ENCODE results near the gene PDZD4.

PDZD4 gene

DNA sequence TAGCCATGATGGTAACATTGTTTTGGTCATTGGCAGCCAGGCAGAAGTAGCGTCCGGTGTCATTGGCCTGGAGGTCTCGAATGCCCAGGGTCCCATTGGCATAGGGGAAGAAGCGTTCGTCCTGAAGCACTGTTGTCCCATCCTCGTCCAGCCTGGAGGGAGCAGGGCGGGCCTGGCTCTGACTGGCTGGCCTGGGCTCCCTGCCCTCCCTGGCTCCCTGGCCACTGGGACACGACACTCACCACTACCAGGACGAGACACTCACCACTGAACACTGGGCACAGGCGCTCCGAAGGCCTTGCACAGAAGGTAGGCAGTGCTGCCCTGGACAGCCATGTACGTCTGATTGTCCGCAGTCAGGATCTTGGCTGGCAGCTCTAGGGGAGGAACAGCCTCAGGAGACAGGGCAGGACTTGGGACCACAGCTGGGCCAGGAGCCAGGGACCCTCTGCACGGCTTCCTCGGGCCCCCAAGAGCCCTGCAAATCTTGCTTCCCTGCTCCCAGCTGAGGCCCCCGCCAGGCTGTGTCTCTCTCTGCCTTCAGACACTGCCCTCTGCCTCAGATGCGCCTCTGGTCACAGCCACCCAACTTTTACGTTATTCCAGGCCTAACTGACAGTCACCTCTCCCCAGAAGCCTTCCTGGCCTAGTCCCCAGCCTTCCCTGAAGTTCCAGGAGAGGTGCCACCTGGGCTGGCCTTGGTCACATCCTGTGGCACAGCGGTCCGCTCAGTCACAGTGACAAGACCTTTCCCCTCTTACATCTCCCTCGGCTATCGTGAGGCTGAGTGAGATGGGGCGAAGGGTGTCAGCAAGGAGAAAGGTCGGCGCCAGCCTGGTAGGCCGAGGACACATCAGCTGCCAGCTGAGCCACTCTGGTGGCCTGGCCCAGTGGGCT, 38.5 kb upstream of the PDZD4 start:
- DNase-seq, result no peak

DNA sequence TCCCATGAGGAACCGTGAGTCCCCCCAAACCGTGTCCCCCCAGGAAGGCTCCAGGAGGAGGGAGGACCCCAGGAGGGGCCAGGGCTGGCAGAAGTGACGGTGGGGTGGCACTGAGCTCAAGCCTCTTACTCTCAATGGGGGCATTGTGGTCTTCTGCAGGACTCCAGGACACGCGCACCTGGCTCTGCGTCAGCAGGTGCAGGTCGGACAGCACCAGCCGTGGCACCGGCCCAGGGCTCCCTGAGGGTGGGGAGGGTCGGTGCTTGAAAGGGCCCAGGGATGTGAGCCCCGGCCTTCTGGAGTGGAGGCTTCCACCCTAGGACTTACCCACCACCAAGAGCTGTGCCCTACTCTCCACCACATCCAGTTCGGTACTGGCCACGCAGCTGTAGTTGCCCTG, 37.3 kb upstream of the PDZD4 start:
- no peak for DNase-seq

DNA sequence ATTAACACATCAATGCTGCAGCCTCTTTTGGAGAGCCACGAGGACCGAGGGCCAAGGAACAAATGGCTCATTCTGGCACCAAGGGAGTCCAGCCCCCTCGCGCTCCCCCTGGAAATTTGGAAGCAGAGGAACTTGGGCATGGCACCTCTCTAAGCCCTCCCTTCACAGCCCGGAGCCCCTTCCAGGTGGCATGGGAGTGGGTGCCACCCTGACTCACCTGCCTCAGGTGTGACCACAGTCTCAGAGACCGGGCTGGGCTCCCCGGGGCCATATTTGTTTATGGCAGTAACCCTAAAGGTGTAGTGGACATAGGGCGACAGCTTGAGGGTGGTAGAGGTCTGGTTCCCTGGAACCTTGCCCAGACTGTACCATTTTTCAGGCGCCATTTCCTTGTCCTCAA, 36.8 kb upstream of the PDZD4 start:
- DNase-seq, result no peak

DNA sequence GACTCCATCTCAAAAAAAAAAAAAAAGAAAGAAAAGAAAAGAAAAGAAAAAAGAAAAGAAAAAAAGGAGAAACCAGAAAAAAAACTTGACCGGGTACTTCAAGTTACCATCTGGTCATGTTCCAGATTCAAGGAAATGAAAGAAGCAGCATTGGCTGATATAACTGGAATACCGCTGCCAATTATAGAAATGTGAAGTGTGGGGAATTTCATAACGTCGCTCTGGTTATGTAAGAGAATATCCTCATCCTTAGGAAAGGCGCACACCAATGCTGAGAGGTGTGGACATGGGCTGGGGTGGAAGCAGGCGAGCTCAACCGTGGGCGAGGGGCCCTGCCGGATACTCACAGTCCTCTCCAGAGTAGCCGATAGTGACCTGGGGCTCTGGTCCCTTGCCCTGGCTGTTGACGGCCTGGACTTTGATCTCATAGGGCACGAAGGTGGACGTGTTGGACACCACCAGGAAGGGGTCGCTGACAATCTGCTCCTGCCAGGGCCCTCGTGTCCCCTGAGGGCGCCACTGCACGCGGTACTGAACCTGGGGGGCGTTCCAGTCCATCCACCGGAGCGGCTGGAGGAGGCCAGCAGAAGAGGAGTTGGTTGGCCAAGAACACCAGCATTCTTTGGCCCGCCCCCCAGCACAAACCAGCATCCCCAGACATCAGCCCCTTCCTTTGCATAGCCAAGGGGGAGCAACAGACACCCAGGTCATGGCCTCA, 36.1 kb upstream of the PDZD4 start:
- no peak for DNase-seq

DNA sequence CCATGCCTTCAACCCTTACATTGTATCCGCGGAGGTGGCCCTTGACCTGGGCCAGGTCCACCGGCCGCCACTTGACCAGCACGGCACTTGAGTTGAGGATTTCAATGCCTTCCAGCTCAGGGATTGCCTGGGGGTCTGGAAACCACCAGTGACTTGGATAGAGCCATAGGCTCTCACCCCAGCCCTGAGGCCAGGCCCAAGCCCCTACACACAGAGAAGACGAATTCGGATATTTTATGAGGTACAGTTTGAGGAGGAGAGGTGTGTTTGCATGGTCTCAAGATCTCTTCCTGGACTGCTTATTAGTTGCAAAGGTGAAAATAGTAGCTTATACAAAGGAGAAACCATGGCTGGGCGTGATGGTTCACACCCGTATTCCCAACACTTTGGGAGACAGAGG, 35.3 kb upstream of the PDZD4 start:
- DNase-seq, result no peak

DNA sequence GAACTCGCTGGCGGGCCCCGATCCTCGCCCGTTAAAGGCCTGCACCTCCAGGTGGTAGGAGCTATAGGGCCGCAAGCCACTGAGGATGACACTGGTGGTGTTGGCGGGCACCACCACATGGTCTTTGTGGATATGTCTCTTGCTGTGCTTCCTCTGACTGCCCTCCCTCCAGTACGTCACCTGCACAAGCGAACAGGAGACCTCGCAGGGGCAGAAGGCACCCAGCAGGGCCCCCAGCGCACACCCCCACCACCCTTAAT, 34.9 kb upstream of the PDZD4 start:
- DNase-seq, result no peak

DNA sequence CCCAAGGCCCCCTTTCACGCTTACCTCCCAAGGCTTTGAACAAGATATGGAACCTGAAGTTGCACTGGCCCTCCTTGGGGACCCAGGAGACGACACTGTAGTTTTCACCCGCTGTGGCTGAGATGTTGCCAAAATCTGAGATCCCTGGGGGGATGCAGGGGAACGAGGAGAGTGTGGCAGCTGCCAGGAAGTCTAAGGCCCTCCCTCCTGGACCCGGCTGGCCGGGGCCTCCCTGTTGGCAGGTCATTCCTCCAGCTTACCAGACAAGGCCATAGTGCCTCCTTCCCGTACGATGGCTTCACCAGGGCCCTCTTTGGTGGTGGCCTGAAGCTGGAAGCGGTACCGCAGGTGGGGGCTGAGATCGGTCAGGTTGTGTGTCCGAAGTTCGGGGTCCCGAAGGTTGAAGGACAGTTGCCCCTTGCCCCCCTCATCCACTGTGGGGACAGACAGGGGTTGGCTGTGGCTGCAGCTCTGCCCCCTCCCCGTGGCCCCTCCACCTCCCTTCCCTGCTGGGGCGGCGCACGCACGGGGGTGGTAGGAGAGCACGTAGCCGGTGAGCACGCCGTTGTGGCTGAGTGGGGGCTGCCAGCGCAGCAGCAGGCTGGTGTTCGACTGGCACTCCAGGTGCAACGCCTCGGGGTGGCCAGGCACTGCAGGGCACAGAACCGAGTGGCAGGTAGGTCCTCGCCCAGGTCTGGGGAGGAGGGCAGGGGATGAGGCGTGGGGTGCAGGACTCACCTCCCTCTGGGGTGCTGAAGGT, 34.4 kb upstream of the PDZD4 start:
- DNase-seq, result no peak

DNA sequence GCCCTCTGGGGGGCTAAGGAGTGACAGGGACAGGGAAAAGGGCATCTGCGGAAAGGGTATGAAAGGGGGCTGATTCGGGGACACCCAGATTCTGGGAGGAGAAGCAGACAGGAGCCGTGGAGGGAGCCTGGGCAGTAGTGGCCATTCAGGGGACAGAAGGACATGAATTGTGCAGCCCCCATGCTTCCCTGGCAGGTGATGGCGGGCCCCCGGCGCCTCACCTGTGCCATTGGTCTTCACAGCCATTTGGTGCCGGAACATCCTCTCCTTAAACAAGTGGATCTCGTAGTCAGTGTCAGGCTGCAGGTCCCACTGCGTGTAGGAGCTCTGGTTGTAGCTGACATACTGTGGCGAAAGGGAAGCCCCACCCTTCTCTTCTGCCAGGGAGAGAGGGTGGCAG, 33.8 kb upstream of the PDZD4 start:
- DNase-seq, result no peak

DNA sequence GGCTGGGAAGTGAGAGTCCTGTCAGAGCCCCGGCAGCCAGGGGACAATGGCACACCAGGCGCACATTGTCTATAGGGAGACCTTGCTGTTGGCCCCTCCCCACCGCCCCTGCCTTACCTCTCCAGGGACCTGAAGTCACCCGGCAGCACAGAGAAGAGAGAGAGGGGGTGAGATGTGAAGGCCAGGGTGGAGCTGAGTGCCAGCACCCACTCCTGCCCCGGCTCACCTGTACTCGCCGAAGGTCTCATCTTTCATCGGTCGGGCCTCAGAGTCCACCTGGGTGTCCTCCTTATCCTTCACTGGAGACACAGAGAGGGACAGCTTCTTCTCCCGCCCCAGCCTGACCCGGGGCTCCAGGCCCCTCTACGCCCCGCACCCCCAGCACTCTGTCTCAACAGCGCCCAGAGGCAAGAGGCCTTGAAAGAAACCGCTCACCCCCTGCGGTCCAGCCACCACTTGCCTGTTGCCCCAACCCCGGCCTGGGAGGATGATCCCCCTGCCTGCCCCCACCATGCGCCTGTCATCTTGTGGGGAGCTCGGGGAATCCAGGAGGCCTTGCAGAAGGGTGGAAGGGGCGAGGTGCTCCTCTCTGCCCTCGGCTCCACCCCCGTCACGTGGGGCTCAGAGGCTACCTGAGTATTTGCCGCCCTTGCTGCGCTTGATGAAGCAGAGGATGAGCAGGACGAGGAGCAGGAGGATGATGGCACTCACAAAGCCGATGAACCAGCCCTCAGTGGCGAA, 33.1 kb upstream of the PDZD4 start:
- DNase-seq, result no peak

DNA sequence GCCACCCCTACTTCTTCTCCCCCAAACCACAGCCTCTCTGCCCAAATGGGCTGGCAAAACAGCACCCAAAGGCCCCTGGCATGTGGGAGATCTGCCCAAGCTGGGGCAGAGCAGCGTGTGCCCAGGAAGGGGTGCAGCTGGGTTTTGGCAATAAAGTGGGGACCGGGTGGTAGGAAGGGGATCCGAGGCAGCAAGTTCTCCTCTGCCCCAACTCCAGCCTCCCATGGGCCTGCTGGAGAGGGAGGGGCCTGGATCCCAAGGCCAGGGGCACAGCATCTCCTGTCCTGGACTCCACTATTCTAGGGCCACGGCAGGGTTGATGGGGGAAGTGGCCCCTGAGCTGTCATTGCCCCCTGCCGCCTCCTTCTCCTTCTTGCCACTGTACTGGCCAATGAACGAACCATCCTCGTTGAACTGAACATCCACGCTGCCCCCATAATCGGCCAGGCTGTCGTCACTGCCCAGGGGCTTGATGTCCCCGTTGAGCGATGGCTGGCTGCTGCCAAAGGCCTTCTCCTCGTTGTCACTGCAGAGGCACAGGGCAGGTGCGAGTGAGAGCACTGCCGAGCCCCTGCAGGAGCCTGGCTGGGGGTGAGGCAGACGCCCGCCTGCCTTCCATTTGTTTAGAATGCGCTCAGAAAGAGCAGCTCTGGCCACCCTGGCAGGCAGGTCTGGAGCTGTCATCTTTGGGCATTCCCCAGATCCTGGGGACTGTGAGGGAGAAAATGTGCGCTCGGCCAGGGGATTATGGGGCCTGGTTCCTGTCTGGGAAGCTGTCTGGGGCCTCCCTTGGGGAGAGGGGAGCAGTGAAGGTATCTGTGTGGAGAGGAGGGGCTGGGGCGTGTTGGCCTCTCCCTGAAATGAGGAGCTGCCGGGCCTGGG, 32.3 kb upstream of the PDZD4 start:
- no peak for DNase-seq

DNA sequence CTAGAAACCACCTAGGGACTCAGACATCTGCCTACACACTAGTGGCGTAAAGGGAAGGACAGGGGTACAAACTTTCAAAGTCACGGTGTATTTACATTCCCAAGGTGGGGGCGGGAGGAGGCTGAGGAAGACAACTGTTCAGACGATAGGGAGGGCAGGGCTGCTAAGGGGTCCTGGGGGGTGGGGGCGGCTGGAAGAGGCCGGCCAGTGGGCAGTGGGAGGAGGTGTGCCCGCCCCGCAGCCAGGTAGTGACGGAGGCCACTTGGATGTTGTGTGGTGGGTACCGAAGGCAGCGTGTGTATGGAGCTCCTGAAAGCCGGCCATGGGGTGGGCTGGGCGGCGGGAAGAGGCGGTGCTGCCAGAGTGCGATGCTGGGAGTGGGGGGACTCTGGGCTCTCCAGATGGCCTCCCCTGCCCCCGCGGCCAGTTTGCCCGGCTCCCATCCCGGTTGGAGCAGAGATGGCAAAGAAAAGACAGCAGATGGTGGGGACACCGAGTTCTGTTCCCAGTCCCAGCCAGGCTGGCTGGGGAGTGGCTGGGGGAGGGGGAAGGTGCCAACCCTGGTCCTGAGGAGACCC, 31.5 kb upstream of the PDZD4 start:
- no peak for DNase-seq

DNA sequence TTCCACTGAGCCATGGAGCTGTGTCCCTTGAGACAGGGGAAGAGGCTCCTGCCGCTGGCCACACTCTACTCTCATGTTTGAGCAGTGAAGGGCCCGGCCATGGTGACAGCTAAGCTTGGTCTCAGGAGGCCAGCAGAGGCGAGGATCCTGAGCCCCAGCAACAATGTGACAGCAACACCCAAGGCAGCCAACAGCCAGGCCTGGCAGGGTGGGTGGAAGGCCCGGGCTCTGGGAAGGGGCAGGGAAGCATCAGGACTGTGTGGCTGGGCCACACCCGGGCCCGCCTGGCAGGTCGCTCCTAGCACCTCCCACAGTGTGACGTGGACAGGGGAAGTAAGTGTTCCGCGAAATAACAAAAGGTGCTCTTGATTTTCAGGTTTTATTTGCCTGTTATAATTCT, 30.8 kb upstream of the PDZD4 start:
- DNase-seq, result no peak

DNA sequence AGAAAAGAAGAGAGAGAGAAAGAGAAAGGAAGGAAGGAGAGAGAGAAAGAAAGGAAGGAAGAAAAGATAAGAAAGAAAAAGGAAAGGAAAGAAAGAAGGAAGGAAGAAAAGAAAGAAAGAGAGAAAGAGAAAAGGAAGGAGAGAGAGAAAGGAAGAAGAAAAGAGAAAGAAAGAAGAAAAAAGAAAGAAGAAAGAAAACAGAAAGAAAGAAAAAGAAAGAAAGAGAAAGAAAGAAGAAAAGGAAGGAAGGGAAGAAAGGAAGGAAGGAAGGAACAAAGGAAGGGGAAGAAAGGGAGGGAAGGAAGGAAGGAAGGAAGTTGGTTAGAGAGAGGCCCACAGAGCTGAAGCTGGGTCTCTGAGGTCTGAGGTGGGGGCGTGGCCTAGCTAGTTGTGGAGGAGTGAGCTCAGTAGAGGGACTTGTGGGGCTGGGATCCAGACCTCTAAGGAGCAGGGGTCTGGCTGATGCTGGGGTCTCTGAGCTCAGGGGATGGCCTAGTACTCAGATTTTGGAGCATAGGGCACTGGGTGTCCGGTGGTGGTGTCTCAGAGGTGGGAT, 27.1 kb upstream of the PDZD4 start:
- DNase-seq, result no peak

DNA sequence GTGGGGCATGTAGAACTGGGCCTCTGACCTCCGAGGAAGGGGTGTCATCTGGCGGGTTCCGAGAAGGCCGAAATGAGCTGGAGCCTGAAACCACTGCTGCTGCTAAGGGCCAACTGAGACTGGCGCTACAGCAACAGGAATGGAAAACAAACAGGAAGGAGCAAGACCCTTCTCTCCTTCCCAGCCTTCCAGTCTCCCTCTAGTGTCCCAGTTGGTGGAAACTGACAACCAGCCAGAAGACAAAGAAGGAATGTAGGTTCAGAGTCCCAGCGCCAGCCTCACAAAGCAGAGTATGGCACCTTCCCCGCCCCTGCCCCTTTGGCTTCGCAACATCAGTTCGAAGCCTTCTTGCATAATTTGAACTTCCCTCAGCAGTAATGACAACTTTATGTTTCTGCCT, 24.4 kb upstream of the PDZD4 start:
- no peak for DNase-seq

DNA sequence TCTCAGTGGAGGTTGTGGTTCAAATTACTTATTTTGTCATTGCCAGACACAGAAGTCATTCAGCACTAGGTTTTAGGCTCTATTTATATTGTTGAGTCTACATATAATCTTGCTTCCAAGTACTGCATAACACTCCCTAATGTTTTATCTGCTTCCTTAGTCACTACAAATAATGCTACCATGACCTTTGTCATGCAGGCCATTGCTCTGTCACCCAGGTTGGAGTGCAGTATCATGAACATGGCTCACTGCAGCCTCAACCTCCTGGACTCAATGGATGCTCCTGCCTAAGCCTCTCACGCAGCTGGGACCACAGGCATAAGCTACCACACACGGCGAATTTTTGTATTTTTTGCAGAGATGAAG, 23.5 kb upstream of the PDZD4 start:
- DNase-seq, result no peak

DNA sequence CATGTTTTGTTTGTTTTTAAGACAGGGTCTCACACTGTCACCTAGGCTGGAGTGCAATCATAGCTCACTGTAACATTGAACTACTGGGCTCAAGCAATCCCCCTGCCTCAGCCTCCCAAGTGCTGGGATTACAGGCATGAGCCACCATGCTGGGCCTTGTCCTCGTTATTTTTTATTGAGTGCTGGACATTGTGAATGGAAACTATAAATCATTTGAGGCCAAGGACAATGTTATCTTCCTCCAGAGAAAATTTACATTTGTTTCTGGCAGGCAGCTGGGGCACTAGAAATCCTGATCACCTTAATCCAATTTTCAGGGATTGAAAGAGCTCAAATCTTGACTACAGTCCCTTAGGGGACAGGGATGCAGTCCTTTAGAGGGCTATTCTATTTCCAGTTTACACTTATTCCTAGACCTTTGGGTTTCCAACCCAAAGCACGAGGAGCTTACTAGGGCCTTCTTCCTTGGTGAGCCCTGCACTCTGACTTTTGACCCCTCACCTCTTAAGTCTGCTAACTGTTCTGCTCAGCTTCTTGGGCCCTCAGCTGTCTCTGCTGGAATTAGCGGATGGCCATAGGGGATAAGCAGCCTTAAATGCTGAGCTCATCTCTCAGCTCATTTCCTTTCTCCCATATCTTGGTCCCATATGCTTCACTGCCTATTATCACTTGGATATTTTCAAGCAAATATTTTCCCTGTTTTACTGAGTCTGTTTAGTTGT, 23.0 kb upstream of the PDZD4 start:
- DNase-seq, result no peak

DNA sequence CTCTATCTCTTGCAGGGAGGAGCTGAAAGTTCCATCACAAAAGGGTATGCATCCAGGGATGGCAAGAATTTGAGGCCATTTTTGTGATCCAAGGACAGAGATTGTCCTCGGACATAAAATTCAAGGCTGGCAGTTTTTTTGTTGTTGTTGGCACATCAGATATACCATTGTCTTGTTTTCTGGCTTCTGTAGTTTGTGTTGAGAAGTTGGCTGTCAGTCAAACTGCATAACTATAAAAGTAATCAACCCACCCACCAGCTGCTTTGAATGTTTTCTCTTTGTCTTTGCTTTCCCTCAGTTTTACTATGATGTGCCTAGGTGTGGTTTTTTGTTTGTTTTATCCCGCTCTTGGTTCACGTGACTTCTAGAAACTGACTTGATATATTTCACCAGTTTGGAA, 21.6 kb upstream of the PDZD4 start:
- DNase-seq, result no peak

DNA sequence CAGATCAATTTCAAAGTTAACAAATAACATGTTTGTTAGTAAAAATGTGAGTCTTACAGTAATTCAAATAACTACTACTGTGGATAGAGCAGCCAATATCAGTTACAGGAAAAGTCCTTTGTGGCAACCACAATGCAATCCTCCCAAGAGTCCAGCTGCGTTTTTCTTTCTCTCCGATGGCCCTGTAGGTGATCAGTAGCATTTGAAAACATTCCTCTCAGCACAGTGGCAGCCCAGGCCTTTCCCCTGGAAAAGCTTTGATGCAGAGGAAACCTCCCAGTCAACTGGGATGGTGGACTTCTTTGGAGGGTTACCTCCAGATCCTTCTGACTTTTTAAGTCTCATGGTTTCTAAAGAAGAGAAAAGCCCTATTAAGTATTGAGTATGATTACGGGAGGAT, 18.0 kb upstream of the PDZD4 start:
- no peak for DNase-seq

DNA sequence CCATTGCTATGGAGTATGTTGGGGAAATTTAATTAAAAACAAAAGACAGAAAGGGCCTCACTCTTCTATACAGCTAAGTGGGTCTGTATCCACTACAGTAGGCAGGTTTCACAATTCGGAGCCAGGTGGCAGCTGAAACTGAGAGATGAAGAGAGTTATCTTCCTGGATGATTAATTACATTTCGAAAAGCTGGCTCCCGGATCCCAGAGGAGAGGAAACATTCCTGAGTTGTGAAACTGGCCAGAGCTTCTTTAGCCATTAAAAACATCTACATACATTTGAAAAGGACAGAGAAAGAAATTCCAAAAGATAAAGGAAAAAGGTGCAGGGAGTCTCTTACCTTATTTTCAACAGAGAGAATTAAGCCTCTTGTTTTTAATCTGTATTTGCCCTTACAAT, 15.5 kb upstream of the PDZD4 start:
- no peak for DNase-seq

DNA sequence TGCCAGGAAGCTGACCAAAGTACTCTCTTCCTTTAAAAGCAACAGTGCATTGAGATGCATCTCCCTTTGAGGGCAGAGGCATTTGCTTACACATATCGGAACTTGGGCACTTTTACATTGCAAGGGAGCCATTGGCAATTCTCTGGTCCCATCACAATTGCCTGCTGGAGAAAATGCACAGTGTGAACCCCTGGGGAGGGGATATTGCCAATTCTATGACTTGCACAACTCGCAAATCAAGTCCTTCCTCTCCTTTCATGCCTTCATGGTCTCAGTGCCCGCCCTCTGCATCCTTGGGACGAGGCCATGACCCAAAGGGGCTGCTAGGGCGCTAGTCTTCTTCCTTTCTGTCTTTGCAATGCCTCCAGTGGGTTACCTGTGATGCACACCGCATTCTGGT, 14.9 kb upstream of the PDZD4 start:
- no peak for DNase-seq
